Heart left ventricle (tissue), 13 donors: ENCODE results near the gene ATP2B1.

Experiments
- POLR2A ChIP-seq, 2 donors: fragments of 450-650 bp; IDR thresholded peaks; one replicate each; pipeline ENCODE4 v1.6.1; 2017; ENCODE audit warnings: antibody characterized with exemption in 2 of 2, mild to moderate bottlenecking in 2 of 2, moderate library complexity in 2 of 2
- TF ChIP-seq, protein P1 (sequence below), 12 donors: fragments of 200-600 bp; sonication (generic) in 4 of 12; IDR thresholded peaks; one replicate each; pipeline versions ENCODE4 v1.5.0 to v1.8.0; 2018 to 2022; ENCODE audit warnings: antibody characterized with exemption in 12 of 12, mild to moderate bottlenecking in 5 of 12
- donor health status: ischemic (EF 13 %, LVEDD 7.1; RV severe dilation, severe dysfunction).
- donor health status: DM: no; HTN: yes; CAD: no.
- donor health status: DM: no; HTN: no; CAD: no.
- donor health status: ischemic (EF 25% LVEDD 6.9; RV normal size, moderate dysfunction).
- donor health status: ischemic (EF 25% LVEDD 5.7; RV mildly dilated, moderate dysfunction).
- donor health status: ischemic (EF 35%, LVEDD 5.7; RV mildly dilated, moderate dysfunction).
- donor health status: nonischemic (EF 11% LVEDD 7.7; RV severe dilation, severe dysfunction).
- donor health status: DM: yes; HTN: yes; CAD: no.
- donor health status: PGD.
- donor health status: ischemic (EF 29% LVEDD 5.4; RV normal size, mild dysfunction).
- donor health status: nonischemic (EF 23%, LVEDD 6.1; RV moderate dilation, normal function).

DNA sequence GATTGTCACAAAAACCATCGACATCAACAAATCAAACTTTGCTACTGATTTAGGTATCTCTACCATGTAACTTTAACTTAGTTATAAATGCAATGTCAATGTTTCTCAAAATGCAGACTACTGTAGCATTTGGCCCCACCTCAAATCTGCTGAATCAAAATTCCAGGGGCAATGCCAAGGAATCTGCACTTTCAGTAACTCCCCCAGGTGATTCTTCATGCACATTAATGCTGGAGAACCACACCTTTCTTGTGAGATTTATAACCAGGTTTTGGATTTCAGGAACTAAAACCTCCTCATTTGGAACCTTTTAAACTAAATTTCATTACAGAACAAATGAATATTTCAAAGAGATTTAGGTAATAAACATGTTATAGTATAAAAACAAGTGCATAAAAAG is 4.9 kb downstream of the ATP2B1 start:
- no peak for TF ChIP-seq POLR2A (IDR thresholded peaks at IDR 0.05)
- TF ChIP-seq, protein P1, sequence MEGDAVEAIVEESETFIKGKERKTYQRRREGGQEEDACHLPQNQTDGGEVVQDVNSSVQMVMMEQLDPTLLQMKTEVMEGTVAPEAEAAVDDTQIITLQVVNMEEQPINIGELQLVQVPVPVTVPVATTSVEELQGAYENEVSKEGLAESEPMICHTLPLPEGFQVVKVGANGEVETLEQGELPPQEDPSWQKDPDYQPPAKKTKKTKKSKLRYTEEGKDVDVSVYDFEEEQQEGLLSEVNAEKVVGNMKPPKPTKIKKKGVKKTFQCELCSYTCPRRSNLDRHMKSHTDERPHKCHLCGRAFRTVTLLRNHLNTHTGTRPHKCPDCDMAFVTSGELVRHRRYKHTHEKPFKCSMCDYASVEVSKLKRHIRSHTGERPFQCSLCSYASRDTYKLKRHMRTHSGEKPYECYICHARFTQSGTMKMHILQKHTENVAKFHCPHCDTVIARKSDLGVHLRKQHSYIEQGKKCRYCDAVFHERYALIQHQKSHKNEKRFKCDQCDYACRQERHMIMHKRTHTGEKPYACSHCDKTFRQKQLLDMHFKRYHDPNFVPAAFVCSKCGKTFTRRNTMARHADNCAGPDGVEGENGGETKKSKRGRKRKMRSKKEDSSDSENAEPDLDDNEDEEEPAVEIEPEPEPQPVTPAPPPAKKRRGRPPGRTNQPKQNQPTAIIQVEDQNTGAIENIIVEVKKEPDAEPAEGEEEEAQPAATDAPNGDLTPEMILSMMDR (IDR thresholded peaks at IDR 0.05), result no peak
